Measurements from ENCODE around the gene ADAP1. TPM values are rescaled to one million over a fixed set of nuclear protein-coding genes. Genes with fewer than 3 reads are reported as not detected.

ADAP1 gene
- total and polyA plus RNA-seq, 2 experiments from 2014 or later = 0.24 to 1.1 TPM

DNA sequence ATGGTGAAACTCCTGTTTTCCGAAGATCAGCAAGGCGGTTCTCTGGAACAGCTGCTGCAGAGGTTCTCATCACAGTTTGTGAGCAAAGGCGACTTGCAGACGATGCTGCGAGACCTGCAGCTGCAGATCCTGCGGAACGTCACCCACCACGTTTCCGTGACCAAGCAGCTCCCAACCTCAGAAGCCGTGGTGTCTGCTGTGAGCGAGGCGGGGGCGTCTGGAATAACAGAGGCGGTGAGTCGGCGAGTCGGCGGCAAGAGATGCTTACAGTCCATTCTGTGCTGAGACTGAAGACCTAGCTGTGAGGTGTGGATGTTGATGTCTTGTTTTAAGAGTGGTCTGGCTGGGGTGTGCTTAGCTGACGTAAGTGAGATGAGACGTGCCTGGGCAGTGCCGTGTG lies 94.3 kb downstream of the ADAP1 start:
- Histone ChIP-seq H2AFZ (no peak overlapping the region), H3K27me3 (replicated peaks; ENCODE audit: insufficient read depth) (no peaks in the 10 kb centered on the region), H3K9me3 (ENCODE audit: low read depth) (no peaks in the 10 kb centered on the region), H3K4me2 (ENCODE audit: unreplicated experiment) (no peak overlapping the region), H3K27ac (no peak overlapping the region), H3K36me3 (ENCODE audit: low read depth) (peaks cover 16% of the 10 kb centered on the region), H3K9ac (no peak overlapping the region), H3F3A (ENCODE audit: insufficient read depth) (no peaks in the 10 kb centered on the region), H3K4me1 (ENCODE audit: insufficient read depth) (no peaks in the 10 kb centered on the region), H3K79me2 (ENCODE audit: insufficient read depth) (no peaks in the 10 kb centered on the region), H4K20me1 (ENCODE audit: insufficient read depth) (no peaks in the 10 kb centered on the region), H3K9me2 (ENCODE audit: insufficient read depth) (no peaks in the 10 kb centered on the region), H3K4me3 (no peak overlapping the region)
- no peak for DNase-seq
- 94 to 95% methylated on average over 21 of the region's 21 CpGs for WGBS, 2 experiments (ENCODE audit: low coverage in 1 of 2, low lambda C conversion rate in 2 of 2, missing lambda C conversion rate in 2 of 2)
- in situ Hi-C loops (cut with MboI) = no loop called here
- TF ChIP-seq EZH2phosphoT487 (IDR thresholded peaks at IDR 0.05; ENCODE audit: insufficient read depth, low read depth) = no peak
- no peak for TF ChIP-seq EZH2 (IDR thresholded peaks at IDR 0.05; ENCODE audit: insufficient read depth, poor library complexity, severe bottlenecking)

DNA sequence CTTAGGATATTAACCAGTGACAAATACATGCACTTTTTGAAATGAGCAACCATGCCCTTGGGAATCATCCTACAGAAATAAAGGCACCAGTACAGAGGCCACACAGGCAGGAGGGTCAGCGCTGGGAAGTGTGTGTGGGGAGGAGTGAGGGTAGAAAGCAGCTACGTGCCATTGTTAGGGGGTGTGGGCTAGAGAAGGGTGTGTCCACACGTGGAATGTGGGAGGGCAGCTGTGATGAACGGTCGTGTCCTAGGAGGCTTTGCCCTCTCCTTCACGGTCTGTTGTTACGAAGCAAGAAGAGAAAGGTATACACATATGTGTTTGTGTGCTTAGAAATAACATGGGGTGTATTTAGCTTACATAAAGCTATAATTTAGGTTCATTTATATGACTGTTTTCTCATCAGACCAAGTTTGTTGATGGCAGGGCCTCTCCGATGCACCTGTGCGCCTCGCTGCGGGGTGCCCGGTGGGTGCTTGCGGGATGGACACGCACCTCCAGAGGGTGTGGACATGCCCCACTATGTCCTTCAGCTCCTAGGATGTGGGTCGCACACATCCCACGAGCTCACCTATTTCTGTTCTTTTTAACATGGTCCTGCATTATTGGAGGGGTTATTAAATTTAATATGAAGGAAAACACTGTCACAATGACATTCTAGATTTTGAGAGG lies 95.0 kb downstream of the ADAP1 start:
- no peak for DNase-seq
- Histone ChIP-seq H3K27me3 (replicated peaks; ENCODE audit: insufficient read depth) (no peaks in the 10 kb centered on the region), H2AFZ (no peak overlapping the region), H3K4me2 (ENCODE audit: unreplicated experiment) (no peak overlapping the region), H3K79me2 (ENCODE audit: insufficient read depth) (no peaks in the 10 kb centered on the region), H3F3A (ENCODE audit: insufficient read depth) (no peaks in the 10 kb centered on the region), H4K20me1 (ENCODE audit: insufficient read depth) (no peaks in the 10 kb centered on the region), H3K4me1 (ENCODE audit: insufficient read depth) (no peaks in the 10 kb centered on the region), H3K9ac (no peak overlapping the region), H3K4me3 (no peak overlapping the region), H3K36me3 (ENCODE audit: low read depth) (peaks cover 21% of the 10 kb centered on the region), H3K9me2 (ENCODE audit: insufficient read depth) (no peaks in the 10 kb centered on the region), H3K27ac (no peak overlapping the region), H3K9me3 (ENCODE audit: low read depth) (no peaks in the 10 kb centered on the region)
- in situ Hi-C loops (cut with MboI) = no loop called here
- TF ChIP-seq EZH2 (IDR thresholded peaks at IDR 0.05; ENCODE audit: insufficient read depth, poor library complexity, severe bottlenecking) (no peak), EZH2phosphoT487 (IDR thresholded peaks at IDR 0.05; ENCODE audit: insufficient read depth, low read depth) (no peak)
- WGBS, 2 experiments (ENCODE audit: low coverage in 1 of 2, low lambda C conversion rate in 2 of 2, missing lambda C conversion rate in 2 of 2) = 79 to 80% methylated on average over 16 of the region's 16 CpGs

DNA sequence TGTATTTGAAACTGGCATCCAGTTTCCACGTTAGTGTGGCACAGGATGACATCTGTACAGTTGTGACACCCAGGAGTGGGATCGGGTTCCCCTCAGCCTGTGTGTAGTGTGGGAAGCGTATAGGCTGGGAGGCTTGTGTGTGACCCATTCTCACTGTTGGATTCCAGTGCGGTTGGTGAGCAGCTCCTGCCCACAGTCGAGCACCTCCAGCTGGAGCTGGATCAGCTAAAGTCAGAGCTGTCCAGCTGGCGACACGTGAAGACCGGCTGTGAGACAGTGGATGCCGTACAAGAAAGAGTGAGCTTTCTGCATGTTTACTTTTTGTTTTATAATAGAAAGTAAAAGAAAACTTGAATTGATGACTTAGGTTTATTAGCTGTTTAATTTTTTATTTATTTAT lies 96.8 kb downstream of the ADAP1 start:
- Histone ChIP-seq H3K79me2 (ENCODE audit: insufficient read depth) (no peaks in the 10 kb centered on the region), H3K36me3 (ENCODE audit: low read depth) (peaks cover 28% of the 10 kb centered on the region), H3K9me2 (ENCODE audit: insufficient read depth) (no peaks in the 10 kb centered on the region), H3K27ac (no peak overlapping the region), H3K27me3 (replicated peaks; ENCODE audit: insufficient read depth) (no peaks in the 10 kb centered on the region), H4K20me1 (ENCODE audit: insufficient read depth) (no peaks in the 10 kb centered on the region), H3K4me1 (ENCODE audit: insufficient read depth) (no peaks in the 10 kb centered on the region), H3K4me2 (ENCODE audit: unreplicated experiment) (no peak overlapping the region), H3K9me3 (ENCODE audit: low read depth) (no peaks in the 10 kb centered on the region), H2AFZ (no peak overlapping the region), H3F3A (ENCODE audit: insufficient read depth) (no peaks in the 10 kb centered on the region), H3K4me3 (no peak overlapping the region), H3K9ac (no peak overlapping the region)
- WGBS, 2 experiments (ENCODE audit: low coverage in 1 of 2, low lambda C conversion rate in 2 of 2, missing lambda C conversion rate in 2 of 2) = 69 to 72% methylated on average over 9 of the region's 9 CpGs
- TF ChIP-seq EZH2phosphoT487 (IDR thresholded peaks at IDR 0.05; ENCODE audit: insufficient read depth, low read depth) (no peak), EZH2 (IDR thresholded peaks at IDR 0.05; ENCODE audit: insufficient read depth, poor library complexity, severe bottlenecking) (no peak)
- in situ Hi-C loops (cut with MboI) = no loop called here
- no peak for DNase-seq

DNA sequence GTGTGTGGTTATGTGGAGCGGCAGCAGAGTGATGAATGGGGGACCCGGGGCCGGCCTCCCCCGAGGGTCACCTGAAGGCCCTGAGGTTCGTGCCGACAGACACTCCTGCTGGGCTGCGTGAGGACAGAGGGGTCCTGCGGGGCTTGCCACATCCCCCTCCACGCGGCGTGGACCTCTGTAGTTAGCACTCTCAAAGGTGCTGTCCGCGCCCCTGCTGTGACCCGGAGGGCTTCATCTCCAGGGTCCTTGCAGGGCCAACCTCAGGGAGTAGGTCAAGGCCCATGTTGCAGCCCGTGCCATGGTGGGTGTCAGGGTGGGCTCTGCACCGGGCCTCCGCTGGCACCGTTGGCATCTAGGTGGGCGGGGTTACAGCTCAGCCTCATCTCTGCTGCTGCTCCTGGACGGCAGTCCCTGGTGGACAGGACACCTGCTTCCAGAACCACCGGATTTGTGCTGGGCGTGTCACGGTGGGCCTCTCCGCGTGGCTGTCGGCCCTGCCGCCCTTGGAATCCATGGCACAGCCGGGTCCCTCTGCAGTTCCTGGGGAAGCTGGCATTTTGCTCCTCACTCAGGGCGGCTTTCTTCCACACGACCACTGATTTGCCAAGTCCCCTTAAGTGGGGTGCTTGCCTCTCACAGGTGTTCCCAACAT lies 97.9 kb downstream of the ADAP1 start:
- Histone ChIP-seq H3K27me3 (replicated peaks; ENCODE audit: insufficient read depth) (no peaks in the 10 kb centered on the region), H2AFZ (no peak overlapping the region), H3K36me3 (ENCODE audit: low read depth) (peaks cover 30% of the 10 kb centered on the region), H3K27ac (no peak overlapping the region), H3F3A (ENCODE audit: insufficient read depth) (no peaks in the 10 kb centered on the region), H3K79me2 (ENCODE audit: insufficient read depth) (no peaks in the 10 kb centered on the region), H3K4me3 (no peak overlapping the region), H3K9ac (no peak overlapping the region), H3K4me1 (ENCODE audit: insufficient read depth) (no peaks in the 10 kb centered on the region), H3K4me2 (ENCODE audit: unreplicated experiment) (no peak overlapping the region), H4K20me1 (ENCODE audit: insufficient read depth) (no peaks in the 10 kb centered on the region), H3K9me3 (ENCODE audit: low read depth) (no peaks in the 10 kb centered on the region), H3K9me2 (ENCODE audit: insufficient read depth) (no peaks in the 10 kb centered on the region)
- TF ChIP-seq EZH2phosphoT487 (IDR thresholded peaks at IDR 0.05; ENCODE audit: insufficient read depth, low read depth) (no peak), EZH2 (IDR thresholded peaks at IDR 0.05; ENCODE audit: insufficient read depth, poor library complexity, severe bottlenecking) (no peak)
- in situ Hi-C loops (cut with MboI) = no loop called here
- 86 to 91% methylated on average over 27 to 28 of the region's 30 CpGs for WGBS, 2 experiments (ENCODE audit: low coverage in 1 of 2, low lambda C conversion rate in 2 of 2, missing lambda C conversion rate in 2 of 2)
- no peak for DNase-seq
